Vagina (tissue), 2 donors: ENCODE measurements around the gene HECTD3. TPM values are rescaled to one million over a fixed set of nuclear protein-coding genes. Genes with fewer than 3 reads are reported as not detected.

Experiments
- DNase-seq, 2 donors: peaks; one replicate each; pipeline ENCODE4 v3.0.0-alpha.2; 2017; ENCODE audit errors: extremely low spot score in 2 of 2
- H3K27ac ChIP-seq: fragments of 200-600 bp; sonication (generic); one replicate; pipeline ENCODE4 v1.5.1; 2019
- H3K27me3 ChIP-seq: fragments of 200-600 bp; sonication (generic); one replicate; pipeline ENCODE4 v1.5.1; 2019
- H3K36me3 ChIP-seq, 2 donors: fragments of 200-600 bp; sonication (generic); one replicate each; pipeline ENCODE4 v1.5.1; 2017 to 2019
- H3K4me1 ChIP-seq: fragments of 200-600 bp; sonication (generic); one replicate; pipeline ENCODE4 v1.5.1; 2019
- H3K4me3 ChIP-seq, 2 donors: fragments of 200-600 bp; sonication (generic); 1 replicate in 1 of 2; 2 replicates in 1 of 2; pipeline ENCODE4 v1.5.1; 2016 to 2019
- H3K9me3 ChIP-seq: fragments of 200-600 bp; sonication (generic); one replicate; pipeline ENCODE4 v1.5.1; 2019
- POLR2A ChIP-seq, 2 donors: fragments of 450-650 bp; IDR thresholded peaks; one replicate each; pipeline ENCODE4 v1.6.1; 2017; ENCODE audit warnings: antibody characterized with exemption in 2 of 2, mild to moderate bottlenecking in 2 of 2, moderate library complexity in 2 of 2
- POLR2AphosphoS5 ChIP-seq, 2 donors: sonication (generic); formaldehyde crosslinking; IDR thresholded peaks; one replicate each; pipeline ENCODE4 v1.9.0; 2017; ENCODE audit warnings: antibody characterized with exemption in 2 of 2, mild to moderate bottlenecking in 2 of 2, low read depth in 1 of 2; ENCODE audit not compliant: insufficient read depth in 1 of 2
- intact Hi-C: fragments of 100-400 bp; cut with DNase I; formaldehyde crosslinking; loops from one replicate; pipeline ENCODE4 v1.15.1; 2023
- total RNA-seq: library from RNA; depleted of rRNA; stranded (reverse); fragments of >200 nt; gene quantifications from one replicate; pipeline ENCODE4 v1.2.3, GENCODE V29; 2016
- TF ChIP-seq, protein P1 (sequence below), 3 experiments: fragments of 450-650 bp in 2 of 3; fragments of 200-600 bp in 1 of 3; sonication (generic) in 1 of 3; IDR thresholded peaks; one replicate each; pipeline ENCODE4 v1.5.1; 2017 to 2019; ENCODE audit warnings: antibody characterized with exemption in 3 of 3, mild to moderate bottlenecking in 2 of 3, moderate library complexity in 2 of 3

Gene HECTD3
- total RNA-seq, 1 donor from 2014 or later, result 29.7 TPM

DNA sequence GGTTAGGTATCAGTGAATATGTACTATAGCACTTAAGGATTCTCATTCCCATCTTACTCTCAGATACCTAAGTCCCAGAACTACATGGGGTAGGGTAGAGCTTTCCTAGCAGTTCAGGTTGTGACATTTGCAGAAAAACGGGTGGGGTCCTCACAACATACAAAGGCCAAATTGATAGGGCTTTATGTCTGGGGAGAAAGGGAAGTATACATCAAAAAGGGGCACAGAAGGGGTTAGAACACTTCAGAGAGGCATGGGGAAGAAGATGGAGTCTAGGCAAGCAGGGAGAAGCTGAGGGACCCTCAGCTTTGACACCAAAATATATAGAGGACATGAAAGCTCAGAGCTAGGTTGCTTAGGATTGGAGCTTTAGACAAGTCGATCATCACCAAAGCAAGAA, 4.6 kb upstream of the HECTD3 start:
- no peak overlapping the region for H3K27ac ChIP-seq
- DNase-seq, result no peak
- intact Hi-C loops, result loop anchor here (10.0 kb wide), 1 partner anchor 549 kb away; no protein-coding TSS in a partner anchor
- no peaks in the 10 kb centered on the region for H3K27me3 ChIP-seq
- no peaks in the 10 kb centered on the region for H3K9me3 ChIP-seq
- no peak for TF ChIP-seq POLR2A (IDR thresholded peaks at IDR 0.05)
- TF ChIP-seq, protein P1, sequence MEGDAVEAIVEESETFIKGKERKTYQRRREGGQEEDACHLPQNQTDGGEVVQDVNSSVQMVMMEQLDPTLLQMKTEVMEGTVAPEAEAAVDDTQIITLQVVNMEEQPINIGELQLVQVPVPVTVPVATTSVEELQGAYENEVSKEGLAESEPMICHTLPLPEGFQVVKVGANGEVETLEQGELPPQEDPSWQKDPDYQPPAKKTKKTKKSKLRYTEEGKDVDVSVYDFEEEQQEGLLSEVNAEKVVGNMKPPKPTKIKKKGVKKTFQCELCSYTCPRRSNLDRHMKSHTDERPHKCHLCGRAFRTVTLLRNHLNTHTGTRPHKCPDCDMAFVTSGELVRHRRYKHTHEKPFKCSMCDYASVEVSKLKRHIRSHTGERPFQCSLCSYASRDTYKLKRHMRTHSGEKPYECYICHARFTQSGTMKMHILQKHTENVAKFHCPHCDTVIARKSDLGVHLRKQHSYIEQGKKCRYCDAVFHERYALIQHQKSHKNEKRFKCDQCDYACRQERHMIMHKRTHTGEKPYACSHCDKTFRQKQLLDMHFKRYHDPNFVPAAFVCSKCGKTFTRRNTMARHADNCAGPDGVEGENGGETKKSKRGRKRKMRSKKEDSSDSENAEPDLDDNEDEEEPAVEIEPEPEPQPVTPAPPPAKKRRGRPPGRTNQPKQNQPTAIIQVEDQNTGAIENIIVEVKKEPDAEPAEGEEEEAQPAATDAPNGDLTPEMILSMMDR (IDR thresholded peaks at IDR 0.05), result no peak
- TF ChIP-seq POLR2AphosphoS5 (IDR thresholded peaks at IDR 0.05; ENCODE audit: insufficient read depth in 1 of 2, low read depth in 1 of 2), result no peak
- H3K4me3 ChIP-seq, result no peak overlapping the region
- no peaks in the 10 kb centered on the region for H3K36me3 ChIP-seq
- peaks cover 29% of the 10 kb centered on the region for H3K4me1 ChIP-seq

DNA sequence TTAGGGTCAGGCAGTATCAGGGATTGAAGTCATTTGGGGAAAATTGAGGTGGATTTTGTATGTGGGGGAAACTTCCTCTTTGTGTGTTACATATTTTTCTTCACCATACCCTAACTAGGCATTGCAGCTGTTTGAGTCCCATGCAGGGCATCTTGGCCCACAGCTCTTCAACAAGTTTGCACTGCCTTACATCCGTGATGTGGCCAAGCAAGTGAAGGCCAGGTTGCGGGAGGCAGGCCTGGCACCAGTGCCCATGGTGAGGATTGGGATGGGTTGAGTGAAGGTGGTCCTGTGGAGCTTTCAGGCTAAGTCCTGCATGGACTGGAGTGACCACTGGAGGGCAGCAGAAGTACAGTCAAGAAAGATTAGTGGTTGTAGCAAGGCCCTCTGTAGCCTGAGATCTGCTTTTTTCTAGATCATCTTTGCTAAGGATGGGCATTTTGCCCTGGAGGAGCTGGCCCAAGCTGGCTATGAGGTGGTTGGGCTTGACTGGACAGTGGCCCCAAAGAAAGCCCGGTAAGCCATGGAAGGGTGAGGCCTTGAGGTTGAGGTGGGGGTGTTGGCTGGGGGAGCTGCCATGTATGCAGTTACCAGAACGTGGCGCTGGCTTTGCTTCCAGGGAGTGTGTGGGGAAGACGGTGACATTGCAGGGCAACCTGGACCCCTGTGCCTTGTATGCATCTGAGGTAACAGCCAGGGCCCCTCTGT, 3.4 kb upstream of the HECTD3 start:
- no peak for TF ChIP-seq POLR2A (IDR thresholded peaks at IDR 0.05)
- TF ChIP-seq, protein P1 (IDR thresholded peaks at IDR 0.05), result peak; percentile 77 to 86 (median 83)
- Histone ChIP-seq H3K4me1 (peaks cover 40% of the 10 kb centered on the region), H3K27me3 (no peaks in the 10 kb centered on the region), H3K4me3 (no peak overlapping the region), H3K27ac (no peak overlapping the region), H3K9me3 (no peaks in the 10 kb centered on the region), H3K36me3 (peaks cover 0 to 3% of the 10 kb centered on the region in 2 donors)
- intact Hi-C loops, result loop anchor here (5.0 to 10.0 kb wide), 2 partner anchors 478 to 550 kb away; partner anchors contain the start of gene TESK2
- DNase-seq, result no peak

DNA sequence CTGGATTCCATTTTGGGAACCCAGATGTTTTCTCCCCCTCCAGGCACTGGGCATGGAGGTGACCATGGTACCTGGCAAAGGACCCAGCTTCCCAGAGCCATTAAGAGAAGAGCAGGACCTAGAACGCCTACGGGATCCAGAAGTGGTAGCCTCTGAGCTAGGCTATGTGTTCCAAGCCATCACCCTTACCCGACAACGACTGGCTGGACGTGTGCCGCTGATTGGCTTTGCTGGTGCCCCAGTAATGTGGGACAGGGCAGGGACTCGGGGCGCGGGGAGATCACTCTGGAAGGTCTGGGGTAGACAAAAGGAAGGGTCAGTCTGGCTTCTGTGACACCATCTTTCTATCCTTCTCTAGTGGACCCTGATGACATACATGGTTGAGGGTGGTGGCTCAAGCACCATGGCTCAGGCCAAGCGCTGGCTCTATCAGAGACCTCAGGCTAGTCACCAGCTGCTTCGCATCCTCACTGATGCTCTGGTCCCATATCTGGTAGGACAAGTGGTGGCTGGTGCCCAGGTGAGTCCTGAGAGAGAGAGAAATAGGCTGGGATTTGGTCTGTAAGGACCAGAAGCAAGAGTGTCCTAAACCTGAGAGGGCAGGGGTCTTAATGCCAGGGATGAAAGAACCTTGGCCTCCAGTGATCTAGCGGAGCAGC, 2.6 kb upstream of the HECTD3 start:
- H3K36me3 ChIP-seq, result peaks cover 0 to 11% of the 10 kb centered on the region in 2 donors
- TF ChIP-seq POLR2AphosphoS5 (IDR thresholded peaks at IDR 0.05; ENCODE audit: insufficient read depth in 1 of 2, low read depth in 1 of 2) (no peak), POLR2A (IDR thresholded peaks at IDR 0.05) (no peak)
- TF ChIP-seq, protein P1 (IDR thresholded peaks at IDR 0.05), result no peak
- H3K4me1 ChIP-seq, result peaks cover 46% of the 10 kb centered on the region
- no peaks in the 10 kb centered on the region for H3K27me3 ChIP-seq
- H3K9me3 ChIP-seq, result no peaks in the 10 kb centered on the region
- H3K27ac ChIP-seq, result peak overlapping the region; percentile 73
- intact Hi-C loops, result loop anchor here (2.0 to 10.0 kb wide), 3 partner anchors 289 to 551 kb away; partner anchors contain the start of gene TESK2
- no peak for DNase-seq
- H3K4me3 ChIP-seq, result no peak overlapping the region

DNA sequence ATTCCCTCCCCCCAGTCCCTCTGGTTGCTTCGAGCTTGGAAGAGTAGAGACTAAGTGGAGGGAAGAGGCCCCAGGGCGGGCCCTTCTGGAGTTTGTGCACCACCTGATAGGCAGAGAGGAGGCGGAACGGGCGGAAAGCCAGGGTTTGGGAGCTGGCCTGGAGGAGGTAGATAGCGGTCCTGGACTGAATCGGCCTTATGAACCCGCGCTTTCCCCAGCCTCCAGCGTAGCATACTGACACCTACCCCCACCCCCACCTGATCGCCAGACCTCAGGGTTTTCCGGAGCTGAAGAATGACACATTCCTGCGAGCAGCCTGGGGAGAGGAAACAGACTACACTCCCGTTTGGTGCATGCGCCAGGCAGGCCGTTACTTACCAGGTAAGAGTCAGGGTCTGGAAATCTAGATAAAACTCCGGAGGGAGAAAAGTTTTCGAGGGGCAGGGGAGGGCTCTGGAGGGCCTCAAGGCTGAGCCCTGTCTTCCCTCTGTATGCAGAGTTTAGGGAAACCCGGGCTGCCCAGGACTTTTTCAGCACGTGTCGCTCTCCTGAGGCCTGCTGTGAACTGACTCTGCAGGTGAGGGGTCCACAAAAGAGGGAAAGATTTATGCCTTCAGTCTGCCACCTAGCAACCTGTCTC, 1.6 kb upstream of the HECTD3 start:
- H3K9me3 ChIP-seq, result no peaks in the 10 kb centered on the region
- no peak for DNase-seq
- H3K27ac ChIP-seq, result peak overlapping the region; percentile 73
- peaks cover 46% of the 10 kb centered on the region for H3K4me1 ChIP-seq
- intact Hi-C loops, result loop anchor here (2.0 to 10.0 kb wide), 3 partner anchors 290 to 552 kb away; partner anchors contain the start of gene TESK2
- TF ChIP-seq POLR2A (IDR thresholded peaks at IDR 0.05) (no peak), POLR2AphosphoS5 (IDR thresholded peaks at IDR 0.05; ENCODE audit: insufficient read depth in 1 of 2, low read depth in 1 of 2) (no peak)
- TF ChIP-seq, protein P1 (IDR thresholded peaks at IDR 0.05), result no peak
- H3K4me3 ChIP-seq, result peak overlapping the region; percentile 76 to 99
- H3K36me3 ChIP-seq, result peaks cover 0 to 18% of the 10 kb centered on the region in 2 donors
- no peaks in the 10 kb centered on the region for H3K27me3 ChIP-seq
